Measurements from ENCODE around the gene POLR1H.

GRCh38 chr6:30075094-30075789 lies 14.2 kb downstream of the POLR1H start, which contains the start of gene RNF39:
- TF ChIP-seq CTCF (IDR thresholded peaks at IDR 0.05; ENCODE audit: insufficient read depth, low read length, poor library complexity, severe bottlenecking) (no peak), EZH2phosphoT487 (conservative IDR thresholded peaks at IDR 0.05; ENCODE audit: low read length) (no peak)

All from SU-DHL-6 (cell line).